GM12878 (cell line): ENCODE measurements around the gene PRKCD.

Experiments
- ASH2L ChIP-seq: fragments of 300-600, 200-600 bp; sonication (generic); IDR thresholded peaks from 2 replicates; pipeline ENCODE4 v1.6.1; 2017; ENCODE audit warnings: low read depth, mild to moderate bottlenecking, borderline replicate concordance
- CTCF ChIP-seq, 3 experiments: IDR thresholded peaks in 2 of 3; conservative IDR thresholded peaks in 1 of 3; 2 replicates each; pipeline ENCODE4 v1.5.1; 2011; ENCODE audit warnings: low read depth in 3 of 3, low read length in 3 of 3, mild to moderate bottlenecking in 3 of 3, control low read depth in 2 of 3, moderate library complexity in 2 of 3, inconsistent platforms in 1 of 3, mixed read lengths in 1 of 3; ENCODE audit not compliant: control insufficient read depth in 2 of 3, insufficient read depth in 1 of 3; ENCODE audit errors: extremely low read depth in 1 of 3
- EGR1 ChIP-seq, 2 experiments: IDR thresholded peaks; 1 replicate in 1 of 2; 2 replicates in 1 of 2; pipeline ENCODE4 v1.6.1; 2011 to 2012; ENCODE audit warnings: low read depth in 2 of 2, low read length in 2 of 2, borderline replicate concordance in 1 of 2, mild to moderate bottlenecking in 1 of 2, moderate library complexity in 1 of 2
- EP300 ChIP-seq, 2 experiments: fragments of 150-350 bp in 1 of 2; IDR thresholded peaks; 2 replicates each; pipeline ENCODE4 v1.6.1; 2011 to 2012; ENCODE audit warnings: low read depth in 2 of 2, low read length in 2 of 2, borderline replicate concordance in 1 of 2, improper control_type of control experiment in 1 of 2, inconsistent platforms in 1 of 2; ENCODE audit not compliant: control insufficient read depth in 1 of 2
- GABPA ChIP-seq: IDR thresholded peaks from 2 replicates; pipeline ENCODE4 v1.6.1; 2014; ENCODE audit warnings: antibody characterized with exemption, low read depth, mild to moderate bottlenecking, inconsistent platforms
- JUNB ChIP-seq: IDR thresholded peaks from 2 replicates; pipeline ENCODE4 v1.6.1; 2016; ENCODE audit warnings: antibody characterized with exemption, mild to moderate bottlenecking
- MAX ChIP-seq: IDR thresholded peaks from 2 replicates; pipeline ENCODE4 v1.6.1; 2012; ENCODE audit warnings: low read depth, low read length, improper control_type of control experiment
- NBN ChIP-seq: fragments of 450-650 bp; IDR thresholded peaks from 2 replicates; pipeline ENCODE4 v1.6.1; 2016
- POLR2A ChIP-seq: IDR thresholded peaks from 2 replicates; pipeline ENCODE4 v1.6.1; 2011; ENCODE audit warnings: low read depth, mild to moderate bottlenecking, low read length
- POLR2AphosphoS5 ChIP-seq: IDR thresholded peaks from 2 replicates; pipeline ENCODE4 v1.6.1; 2011; ENCODE audit warnings: mild to moderate bottlenecking, low read length, inconsistent platforms
- SMC3 ChIP-seq: IDR thresholded peaks from 2 replicates; pipeline ENCODE4 v1.6.1; 2011; ENCODE audit warnings: low read length, improper control_type of control experiment, borderline replicate concordance
- TAF1 ChIP-seq: IDR thresholded peaks from 2 replicates; pipeline ENCODE4 v1.6.1; 2011; ENCODE audit warnings: mild to moderate bottlenecking, low read depth, low read length, borderline replicate concordance
- TCF12 ChIP-seq: IDR thresholded peaks from 2 replicates; pipeline ENCODE4 v1.6.1; 2011; ENCODE audit warnings: low read depth, mild to moderate bottlenecking, low read length
- YBX1 ChIP-seq: fragments of 450-650 bp; IDR thresholded peaks from 2 replicates; pipeline ENCODE4 v1.6.1; 2016; ENCODE audit warnings: antibody characterized with exemption

DNA sequence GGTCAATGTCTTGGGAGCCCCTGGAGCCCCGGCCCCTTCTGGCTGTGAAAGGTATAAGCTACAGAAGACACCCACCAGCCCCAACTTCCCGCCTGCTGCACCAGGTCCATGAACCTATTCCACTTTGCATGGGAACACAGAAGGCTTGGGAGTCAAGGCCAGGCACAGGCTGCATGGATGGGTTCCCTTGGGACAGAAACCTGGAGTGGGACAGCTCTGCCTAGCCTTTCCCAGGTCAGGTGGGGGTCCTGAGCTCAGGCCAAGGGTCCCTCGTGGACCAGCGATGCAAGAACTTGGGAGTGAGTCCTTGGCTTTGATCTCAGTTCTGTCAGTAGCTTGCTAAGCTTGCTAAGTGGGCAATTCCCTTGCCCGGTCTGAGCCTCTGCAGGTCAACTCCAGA, 69.8 kb downstream of the PRKCD start:
- TF ChIP-seq CTCF (IDR thresholded peaks at IDR 0.05 in 2 of 3, conservative IDR thresholded peaks at IDR 0.05 in 1 of 3; ENCODE audit: control insufficient read depth in 2 of 3, extremely low read depth in 1 of 3, insufficient read depth in 1 of 3, low read depth in 3 of 3, low read length in 3 of 3) (no peak), EGR1 (IDR thresholded peaks at IDR 0.05; ENCODE audit: borderline replicate concordance in 1 of 2, low read depth in 2 of 2, low read length in 2 of 2) (no peak), YBX1 (no peak), TAF1 (no peak), POLR2A (peak; percentile 12; the same call in 1 of the 2 replicates), NBN (no peak), EP300 (IDR thresholded peaks at IDR 0.05; ENCODE audit: borderline replicate concordance in 1 of 2, control insufficient read depth in 1 of 2, low read depth in 2 of 2, low read length in 2 of 2) (no peak), GABPA (no peak), ASH2L (no peak), SMC3 (no peak), MAX (no peak), TCF12 (no peak), JUNB (no peak), POLR2AphosphoS5 (0 out of 2 replicates have a peak, but pooled peaks have one; percentile 15)
